ELR (cell line): ENCODE results near the gene RBMX.
"Not testable (repeated sequence)": the region's sequence is repeated elsewhere in the genome, so short reads cannot be mapped to it uniquely, and the experiment has no call there.

ENCODE experiments used
- DNase-seq: peaks from one replicate; pipeline ENCODE4 v3.0.0-alpha.2; 2015; ENCODE audit warnings: low read depth

The RBMX gene

GRCh38 chrX:136878423-136878822, 2.1 kb downstream of the RBMX start:
- no peak for DNase-seq

- not testable (repeated sequence) for DNase-seq
Observed at GRCh38 chrX:136874114-136874513, 6.4 kb downstream of the RBMX start.

- not testable (repeated sequence) for DNase-seq
Observed at GRCh38 chrX:136873210-136873609, 7.3 kb downstream of the RBMX start.

- DNase-seq: no peak
Observed at GRCh38 chrX:136872091-136872700, 8.3 kb downstream of the RBMX start.

GRCh38 chrX:136870064-136870463, 10.5 kb downstream of the RBMX start:
- no peak for DNase-seq

- DNase-seq: no peak
Observed at GRCh38 chrX:136868283-136869055, 12.1 kb downstream of the RBMX start.

GRCh38 chrX:136867518-136867917, 13.0 kb downstream of the RBMX start:
- DNase-seq: no peak

- DNase-seq: no peak
Observed at GRCh38 chrX:136867096-136867491, 13.4 kb downstream of the RBMX start.

- no peak for DNase-seq
Observed at GRCh38 chrX:136866337-136867095, 14.0 kb downstream of the RBMX start.

- no peak for DNase-seq
Observed at GRCh38 chrX:136865270-136866158, 15.0 kb downstream of the RBMX start.

GRCh38 chrX:136863826-136864225, 16.7 kb downstream of the RBMX start:
- DNase-seq: no peak

GRCh38 chrX:136862546-136862945, 18.0 kb downstream of the RBMX start:
- no peak for DNase-seq

GRCh38 chrX:136861877-136862276, 18.6 kb downstream of the RBMX start:
- DNase-seq: no peak

- no peak for DNase-seq
Observed at GRCh38 chrX:136858007-136858756, 22.3 kb downstream of the RBMX start.

- DNase-seq: no peak
Observed at GRCh38 chrX:136856551-136856950, 24.0 kb downstream of the RBMX start.

GRCh38 chrX:136856050-136856449, 24.5 kb downstream of the RBMX start:
- no peak for DNase-seq

- DNase-seq: no peak
Observed at GRCh38 chrX:136851526-136851925, 29.0 kb downstream of the RBMX start.

- DNase-seq: no peak
Observed at GRCh38 chrX:136850441-136851175, 29.9 kb downstream of the RBMX start.

GRCh38 chrX:136849395-136849794, 31.1 kb downstream of the RBMX start:
- no peak for DNase-seq

- no peak for DNase-seq
Observed at GRCh38 chrX:136847874-136848273, 32.7 kb downstream of the RBMX start.

- DNase-seq: no peak
Observed at GRCh38 chrX:136839196-136839595, 41.3 kb downstream of the RBMX start.
